T-cell (primary cell): ENCODE data around the gene GALE. TPM values are rescaled to one million over a fixed set of nuclear protein-coding genes. Genes with fewer than 3 reads are reported as not detected.
"Not testable (repeated sequence)": the region's sequence is repeated elsewhere in the genome, so short reads cannot be mapped to it uniquely, and the experiment has no call there.

Experiments
- ATAC-seq, 4 experiments: fragments of 200-7000 bp in 3 of 4; fragments of 150-1000 bp in 1 of 4; cut with Tn5 transposase; replicated peaks in 1 of 4; 1 replicate in 3 of 4; 2 replicates in 1 of 4; pipeline ENCODE4 v1.10.0; 2021; ENCODE audit warnings: moderate library complexity in 3 of 4, mild to moderate bottlenecking in 2 of 4, moderate number of reproducible peaks in 1 of 4
- CTCF ChIA-PET, 2 donors: fragments of 300-600 bp; sonication (Branson Sonifier 250); formaldehyde crosslinking; loops; one replicate each; lab custom pipeline; 2022; ENCODE audit warnings: antibody characterized with exemption in 2 of 2; lab: Charles Lee
- POLR2A ChIA-PET, 2 donors: fragments of 300-600 bp; sonication (Branson Sonifier 250); formaldehyde crosslinking; loops; one replicate each; lab custom pipeline; 2022; ENCODE audit warnings: antibody characterized with exemption in 2 of 2; lab: Charles Lee
- DNase-seq, 35 experiments: peaks; one replicate each; pipeline versions ENCODE4 v3.0.0 to v3.0.0-alpha.2; 2013 to 2023
- H3K27ac ChIP-seq: one replicate; pipeline ENCODE4 v1.5.1; 2013; ENCODE audit warnings: low read length
- H3K27me3 ChIP-seq, 2 experiments: replicated peaks in 1 of 2; 1 replicate in 1 of 2; 2 replicates in 1 of 2; pipeline versions ENCODE4 v1.6.1 to v1.7.0; 2013; ENCODE audit warnings: low read length in 1 of 2, mixed read lengths in 1 of 2; ENCODE audit not compliant: control insufficient read depth in 2 of 2, insufficient read depth in 2 of 2; ENCODE audit errors: extremely low read depth in 1 of 2
- H3K36me3 ChIP-seq, 2 donors: 1 replicate in 1 of 2; 2 replicates in 1 of 2; pipeline versions ENCODE4 v1.6.1 to v1.7.0; 2013; ENCODE audit warnings: low read length in 1 of 2; ENCODE audit not compliant: control insufficient read depth in 2 of 2, insufficient read depth in 1 of 2; ENCODE audit errors: extremely low read depth in 1 of 2
- H3K4me1 ChIP-seq, 2 experiments: 1 replicate in 1 of 2; 2 replicates in 1 of 2; pipeline versions ENCODE4 v1.6.1 to v1.7.0; 2013; ENCODE audit warnings: low read length in 2 of 2, mixed read lengths in 1 of 2; ENCODE audit not compliant: insufficient read depth in 2 of 2, control insufficient read depth in 1 of 2; ENCODE audit errors: extremely low read depth in 1 of 2
- H3K4me3 ChIP-seq, 2 donors: 1 replicate in 1 of 2; 2 replicates in 1 of 2; pipeline versions ENCODE4 v1.5.1 to v1.7.0; 2013; ENCODE audit warnings: mild to moderate bottlenecking in 2 of 2, low read length in 1 of 2, moderate library complexity in 1 of 2; ENCODE audit not compliant: control insufficient read depth in 1 of 2; ENCODE audit errors: extremely low read depth in 1 of 2
- H3K9me3 ChIP-seq: 2 replicates; pipeline ENCODE4 v1.7.0; 2013
- H3K27ac Mint-ChIP-seq, 2 donors: one replicate each; pipeline ENCODE4 v1.8.0; 2020 to 2021; ENCODE audit warnings: mild to moderate bottlenecking in 2 of 2, mixed read lengths in 2 of 2
- H3K27me3 Mint-ChIP-seq, 2 donors: one replicate each; pipeline ENCODE4 v1.8.0; 2021 to 2022; ENCODE audit warnings: mixed read lengths in 2 of 2
- H3K36me3 Mint-ChIP-seq: one replicate; pipeline ENCODE4 v1.8.0; 2021; ENCODE audit warnings: mixed read lengths
- H3K4me1 Mint-ChIP-seq, 3 donors: one replicate each; pipeline ENCODE4 v1.8.0; 2020 to 2022; ENCODE audit warnings: mixed read lengths in 3 of 3, mild to moderate bottlenecking in 1 of 3
- H3K4me3 Mint-ChIP-seq, 3 donors: one replicate each; pipeline ENCODE4 v1.8.0; 2020 to 2022; ENCODE audit warnings: mild to moderate bottlenecking in 3 of 3, mixed read lengths in 3 of 3, moderate library complexity in 3 of 3
- H3K9me3 Mint-ChIP-seq, 3 donors: one replicate each; pipeline ENCODE4 v1.8.0; 2020 to 2022; ENCODE audit warnings: mixed read lengths in 3 of 3
- WGBS: methylation state at CpG from one replicate; pipeline ENCODE4 v1.1.5; 2013; ENCODE audit warnings: missing lambda C conversion rate; ENCODE audit not compliant: insufficient coverage; 5-methylcytosine and 5-hydroxymethylcytosine counted together
- total RNA-seq, 35 experiments: library from RNA in 6 of 35; stranded (reverse) in 6 of 35; fragments of 120-200 nt in 1 of 35; gene quantifications; one replicate each; pipeline versions ENCODE4 v1.2.1 to v1.2.4 and lab custom pipeline; 2013 to 2026

The GALE gene
- total RNA-seq, 5 donors from 2014 or later (not counting 1 experiment from before 2014, with no cell fraction given) = 7.5 to 16.5 (median 12.6) TPM

DNA sequence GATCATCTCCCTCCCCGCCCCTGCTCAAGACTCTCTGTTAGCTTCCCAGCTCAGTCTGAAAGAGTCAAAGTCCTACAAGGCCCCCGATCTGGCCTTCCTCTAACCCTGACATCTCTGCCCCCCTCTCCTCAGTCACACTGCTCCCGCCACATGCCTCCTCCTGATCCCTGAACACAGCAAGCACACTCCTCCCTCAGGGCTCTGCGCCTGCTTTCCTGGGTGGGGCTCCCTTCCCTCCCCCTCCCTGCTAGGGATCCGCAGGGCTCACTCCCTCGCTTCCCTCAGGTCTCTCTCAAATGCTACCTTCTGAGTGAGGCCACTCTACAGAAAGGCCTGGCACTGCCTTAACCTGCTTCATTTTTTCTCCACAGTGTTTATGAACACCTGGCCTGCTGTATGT, 5.7 kb upstream of the GALE start:
- H3K36me3 Mint-ChIP-seq = peaks cover 10% of the 10 kb centered on the region
- H3K27ac Mint-ChIP-seq = peak overlapping the region in 1 of 2 donors; percentile 16
- CTCF ChIA-PET = no interaction called here
- no peaks in the 10 kb centered on the region for H3K9me3 Mint-ChIP-seq
- POLR2A ChIA-PET = interaction anchor here in 1 of 2 donors (0.6 kb wide), 1 partner anchor 85 kb away, joined by 5 read pairs; no protein-coding TSS in a partner anchor
- Histone ChIP-seq H3K36me3 (peaks cover 6 to 16% of the 10 kb centered on the region in 2 donors), H3K4me1 (peaks cover 2 to 16% of the 10 kb centered on the region in 2 experiments), H3K9me3 (no peaks in the 10 kb centered on the region), H3K27me3 (no peaks in the 10 kb centered on the region), H3K4me3 (no peak overlapping the region), H3K27ac (no peak overlapping the region)
- no peak for ATAC-seq
- H3K4me3 Mint-ChIP-seq = no peak overlapping the region
- H3K4me1 Mint-ChIP-seq = peaks cover 18 to 20% (median 19%) of the 10 kb centered on the region in 3 donors
- 90% methylated on average over 6 of the region's 6 CpGs for WGBS
- H3K27me3 Mint-ChIP-seq = no peaks in the 10 kb centered on the region
- no peak for DNase-seq

DNA sequence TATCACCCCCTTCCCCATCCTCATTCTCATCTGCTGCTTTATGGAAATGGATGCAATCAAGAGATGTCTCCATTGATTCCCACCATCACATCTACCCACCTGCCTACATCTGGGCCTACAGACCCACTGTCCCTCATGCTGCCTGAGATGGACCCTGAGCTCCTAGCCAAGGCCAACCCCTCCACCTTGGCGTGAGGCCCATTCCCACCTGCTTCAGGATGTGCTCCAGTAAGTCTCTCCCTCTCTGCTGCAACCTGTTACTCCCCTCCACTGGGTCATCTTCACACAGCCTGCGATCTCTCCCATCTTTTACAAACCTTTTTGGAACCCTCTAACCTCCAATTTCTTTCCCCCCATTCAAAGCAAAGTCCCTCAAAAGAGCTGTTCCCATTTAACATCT, 4.5 kb upstream of the GALE start:
- peaks cover 2 to 23% of the 10 kb centered on the region in 2 experiments for H3K4me1 ChIP-seq
- POLR2A ChIA-PET = no interaction called here
- Mint-ChIP-seq H3K27ac (peak overlapping the region in 1 of 2 donors; percentile 59), H3K27me3 (no peaks in the 10 kb centered on the region), H3K4me1 (peaks cover 12 to 16% (median 13%) of the 10 kb centered on the region in 3 donors), H3K4me3 (no peak overlapping the region), H3K36me3 (peaks cover 8% of the 10 kb centered on the region), H3K9me3 (no peaks in the 10 kb centered on the region)
- no peaks in the 10 kb centered on the region for H3K27me3 ChIP-seq
- ATAC-seq (no peak), DNase-seq (no peak)
- H3K27ac ChIP-seq = no peak overlapping the region
- no peak overlapping the region for H3K4me3 ChIP-seq
- H3K9me3 ChIP-seq = no peaks in the 10 kb centered on the region
- WGBS = 85% methylated on average over 2 of the region's 2 CpGs
- CTCF ChIA-PET = no interaction called here
- peaks cover 6 to 16% of the 10 kb centered on the region in 2 donors for H3K36me3 ChIP-seq

DNA sequence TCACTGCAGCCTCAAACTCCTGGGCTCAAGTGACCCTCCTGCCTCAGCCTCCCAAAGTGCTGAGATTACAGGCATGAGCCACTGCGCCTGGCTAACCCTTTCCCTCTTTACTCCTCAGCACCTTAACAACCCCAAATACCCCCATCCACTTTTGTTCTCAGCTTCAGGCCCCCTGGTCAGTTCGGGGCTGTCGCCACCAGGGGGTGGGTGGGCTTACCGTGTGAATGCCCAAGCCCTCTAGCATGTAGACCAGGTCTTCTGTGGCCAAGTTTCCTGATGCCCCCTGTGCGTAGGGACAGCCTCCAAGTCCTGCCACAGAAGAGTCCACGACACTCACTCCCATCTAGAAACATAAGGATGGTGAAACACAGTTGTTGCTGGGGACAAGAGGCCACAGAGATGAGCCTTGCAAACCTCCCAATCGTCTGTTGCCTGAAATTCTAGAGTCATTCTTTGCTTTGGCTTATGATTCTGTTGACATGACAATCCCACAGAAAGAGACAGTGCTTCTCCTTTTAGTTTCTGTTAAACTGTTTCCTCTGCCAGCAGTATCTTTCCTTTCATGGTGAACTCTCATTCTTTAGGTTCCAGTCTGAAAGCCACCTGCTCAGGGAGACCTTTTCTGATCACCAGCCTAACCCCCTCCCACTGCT, 3.8 kb upstream of the GALE start:
- CTCF ChIA-PET = no interaction called here
- POLR2A ChIA-PET = no interaction called here
- DNase-seq (no peak), ATAC-seq (no peak)
- H3K4me3 ChIP-seq = no peak overlapping the region
- H3K27me3 ChIP-seq = no peaks in the 10 kb centered on the region
- no peaks in the 10 kb centered on the region for H3K9me3 ChIP-seq
- H3K36me3 Mint-ChIP-seq = peaks cover 8% of the 10 kb centered on the region
- H3K27me3 Mint-ChIP-seq = no peaks in the 10 kb centered on the region
- peaks cover 12 to 16% (median 14%) of the 10 kb centered on the region in 3 donors for H3K4me1 Mint-ChIP-seq
- peaks cover 6 to 16% of the 10 kb centered on the region in 2 donors for H3K36me3 ChIP-seq
- H3K27ac Mint-ChIP-seq = peak overlapping the region in 1 of 2 donors; percentile 39
- no peak overlapping the region for H3K27ac ChIP-seq
- no peaks in the 10 kb centered on the region for H3K9me3 Mint-ChIP-seq
- WGBS = 79% methylated on average over 3 of the region's 7 CpGs
- H3K4me3 Mint-ChIP-seq = no peak overlapping the region
- peaks cover 4 to 24% of the 10 kb centered on the region in 2 experiments for H3K4me1 ChIP-seq

- no peak overlapping the region for H3K4me3 ChIP-seq
- Mint-ChIP-seq H3K4me3 (peak overlapping the region in 1 of 3 donors; percentile 32), H3K27me3 (no peaks in the 10 kb centered on the region), H3K4me1 (peaks cover 14 to 22% (median 16%) of the 10 kb centered on the region in 3 donors), H3K27ac (peak overlapping the region; percentile 22 to 39), H3K36me3 (peaks cover 8% of the 10 kb centered on the region), H3K9me3 (no peaks in the 10 kb centered on the region)
- ATAC-seq (no peak), DNase-seq (no peak)
- ChIA-PET CTCF (no interaction called here), POLR2A (interaction anchor here in 1 of 2 donors (0.7 kb wide), 1 partner anchor 154 kb away, joined by 3 read pairs; no protein-coding TSS in a partner anchor)
- H3K27ac ChIP-seq = no peak overlapping the region
- no peaks in the 10 kb centered on the region for H3K9me3 ChIP-seq
- H3K27me3 ChIP-seq = no peaks in the 10 kb centered on the region
- H3K36me3 ChIP-seq = peaks cover 6 to 16% of the 10 kb centered on the region in 2 donors
- WGBS = 93% methylated on average over 4 of the region's 5 CpGs
- peaks cover 4 to 30% of the 10 kb centered on the region in 2 experiments for H3K4me1 ChIP-seq
Observed at GRCh38 chr1:23803674-23804073, 3.1 kb upstream of the GALE start.

- no CpG with 5 or more reads among the region's 7 CpGs for WGBS
- not testable (repeated sequence) for H3K27me3 Mint-ChIP-seq, ATAC-seq, H3K4me3 ChIP-seq, H3K9me3 Mint-ChIP-seq, DNase-seq, H3K36me3 Mint-ChIP-seq, H3K27me3 ChIP-seq, H3K27ac ChIP-seq, H3K9me3 ChIP-seq
- Mint-ChIP-seq H3K4me1 (peaks cover 14 to 24% (median 16%) of the 10 kb centered on the region in 3 donors), H3K27ac (peak overlapping the region in 1 of 2 donors; percentile 69), H3K4me3 (peak overlapping the region in 1 of 3 donors; percentile 82)
- POLR2A ChIA-PET = interaction anchor here in 1 of 2 donors (0.7 kb wide), 1 partner anchor 153 kb away, joined by 3 read pairs; no protein-coding TSS in a partner anchor
- peaks cover 6 to 15% of the 10 kb centered on the region in 2 donors for H3K36me3 ChIP-seq
- peaks cover 4 to 31% of the 10 kb centered on the region in 2 experiments for H3K4me1 ChIP-seq
- CTCF ChIA-PET = interaction anchor here in 1 of 2 donors (0.7 kb wide), 1 partner anchor 111 kb away, joined by 3 read pairs; the partner anchor contains the start of gene RPL11
Observed at GRCh38 chr1:23802809-23803342, 2.3 kb upstream of the GALE start.

GRCh38 chr1:23801876-23802275, 1.3 kb upstream of the GALE start:
- Histone ChIP-seq H3K36me3 (peaks cover 6 to 11% of the 10 kb centered on the region in 2 donors), H3K27me3 (no peaks in the 10 kb centered on the region), H3K4me1 (peaks cover 4 to 31% of the 10 kb centered on the region in 2 experiments), H3K27ac (peak overlapping the region; percentile 87), H3K4me3 (no peak overlapping the region), H3K9me3 (no peaks in the 10 kb centered on the region)
- 85% methylated on average over 10 of the region's 10 CpGs for WGBS
- ChIA-PET CTCF (interaction anchor here in 1 of 2 donors (0.6 to 2.1 kb wide), 4 partner anchors 9 to 30 kb away, joined by 3 to 10 read pairs (median 4); no protein-coding TSS in a partner anchor), POLR2A (interaction anchor here in 1 of 2 donors (0.6 kb wide), 1 partner anchor 24 kb away, joined by 9 read pairs; the partner anchor contains the start of gene HMGCL)
- Mint-ChIP-seq H3K4me3 (peak overlapping the region; percentile 50 to 87 (median 82)), H3K4me1 (peaks cover 14 to 24% (median 16%) of the 10 kb centered on the region in 3 donors), H3K9me3 (no peaks in the 10 kb centered on the region), H3K27me3 (no peaks in the 10 kb centered on the region), H3K36me3 (no peaks in the 10 kb centered on the region), H3K27ac (peak overlapping the region; percentile 61 to 69)
- no peak for DNase-seq
- ATAC-seq = no peak
